HL-60 (cell line): ENCODE data around the gene BCL10.

Experiments used
- POLR2AphosphoS5 ChIP-seq: IDR thresholded peaks from 2 replicates; pipeline ENCODE4 v1.6.1; 2012; ENCODE audit warnings: low read depth
- SPI1 ChIP-seq: IDR thresholded peaks from 2 replicates; pipeline ENCODE4 v1.6.1; 2012; ENCODE audit warnings: low read depth, mild to moderate bottlenecking, borderline replicate concordance
- TF ChIP-seq, protein P1 (sequence below): IDR thresholded peaks from one replicate; pipeline ENCODE4 v1.5.1; 2011; ENCODE audit warnings: low read length, control low read depth, inconsistent platforms; ENCODE audit not compliant: insufficient read depth
- TF ChIP-seq, protein P2 (sequence below): IDR thresholded peaks from 2 replicates; pipeline ENCODE4 v1.6.1; 2012; ENCODE audit warnings: low read depth; ENCODE audit not compliant: insufficient replicate concordance

DNA sequence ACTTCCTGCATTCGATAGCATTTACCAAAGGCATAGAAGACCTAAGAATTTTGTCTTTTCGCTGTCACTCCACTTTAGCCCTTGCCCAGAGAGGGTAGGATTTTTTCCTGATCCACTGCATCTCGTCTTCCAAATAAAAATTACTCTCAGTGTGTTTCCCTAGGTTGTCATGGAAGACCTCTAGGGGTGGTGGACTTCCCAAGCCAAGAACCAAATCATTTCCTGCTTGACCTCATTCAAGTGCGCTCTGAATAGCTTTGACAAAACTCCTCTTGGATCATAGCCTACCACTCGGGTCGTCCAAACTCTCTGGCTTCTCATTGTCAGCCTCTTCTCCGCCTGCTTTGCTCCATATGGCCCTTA lies 16.5 kb downstream of the BCL10 start:
- TF ChIP-seq, protein P1, sequence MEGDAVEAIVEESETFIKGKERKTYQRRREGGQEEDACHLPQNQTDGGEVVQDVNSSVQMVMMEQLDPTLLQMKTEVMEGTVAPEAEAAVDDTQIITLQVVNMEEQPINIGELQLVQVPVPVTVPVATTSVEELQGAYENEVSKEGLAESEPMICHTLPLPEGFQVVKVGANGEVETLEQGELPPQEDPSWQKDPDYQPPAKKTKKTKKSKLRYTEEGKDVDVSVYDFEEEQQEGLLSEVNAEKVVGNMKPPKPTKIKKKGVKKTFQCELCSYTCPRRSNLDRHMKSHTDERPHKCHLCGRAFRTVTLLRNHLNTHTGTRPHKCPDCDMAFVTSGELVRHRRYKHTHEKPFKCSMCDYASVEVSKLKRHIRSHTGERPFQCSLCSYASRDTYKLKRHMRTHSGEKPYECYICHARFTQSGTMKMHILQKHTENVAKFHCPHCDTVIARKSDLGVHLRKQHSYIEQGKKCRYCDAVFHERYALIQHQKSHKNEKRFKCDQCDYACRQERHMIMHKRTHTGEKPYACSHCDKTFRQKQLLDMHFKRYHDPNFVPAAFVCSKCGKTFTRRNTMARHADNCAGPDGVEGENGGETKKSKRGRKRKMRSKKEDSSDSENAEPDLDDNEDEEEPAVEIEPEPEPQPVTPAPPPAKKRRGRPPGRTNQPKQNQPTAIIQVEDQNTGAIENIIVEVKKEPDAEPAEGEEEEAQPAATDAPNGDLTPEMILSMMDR = no peak
- no peak for TF ChIP-seq SPI1
- TF ChIP-seq, protein P2, sequence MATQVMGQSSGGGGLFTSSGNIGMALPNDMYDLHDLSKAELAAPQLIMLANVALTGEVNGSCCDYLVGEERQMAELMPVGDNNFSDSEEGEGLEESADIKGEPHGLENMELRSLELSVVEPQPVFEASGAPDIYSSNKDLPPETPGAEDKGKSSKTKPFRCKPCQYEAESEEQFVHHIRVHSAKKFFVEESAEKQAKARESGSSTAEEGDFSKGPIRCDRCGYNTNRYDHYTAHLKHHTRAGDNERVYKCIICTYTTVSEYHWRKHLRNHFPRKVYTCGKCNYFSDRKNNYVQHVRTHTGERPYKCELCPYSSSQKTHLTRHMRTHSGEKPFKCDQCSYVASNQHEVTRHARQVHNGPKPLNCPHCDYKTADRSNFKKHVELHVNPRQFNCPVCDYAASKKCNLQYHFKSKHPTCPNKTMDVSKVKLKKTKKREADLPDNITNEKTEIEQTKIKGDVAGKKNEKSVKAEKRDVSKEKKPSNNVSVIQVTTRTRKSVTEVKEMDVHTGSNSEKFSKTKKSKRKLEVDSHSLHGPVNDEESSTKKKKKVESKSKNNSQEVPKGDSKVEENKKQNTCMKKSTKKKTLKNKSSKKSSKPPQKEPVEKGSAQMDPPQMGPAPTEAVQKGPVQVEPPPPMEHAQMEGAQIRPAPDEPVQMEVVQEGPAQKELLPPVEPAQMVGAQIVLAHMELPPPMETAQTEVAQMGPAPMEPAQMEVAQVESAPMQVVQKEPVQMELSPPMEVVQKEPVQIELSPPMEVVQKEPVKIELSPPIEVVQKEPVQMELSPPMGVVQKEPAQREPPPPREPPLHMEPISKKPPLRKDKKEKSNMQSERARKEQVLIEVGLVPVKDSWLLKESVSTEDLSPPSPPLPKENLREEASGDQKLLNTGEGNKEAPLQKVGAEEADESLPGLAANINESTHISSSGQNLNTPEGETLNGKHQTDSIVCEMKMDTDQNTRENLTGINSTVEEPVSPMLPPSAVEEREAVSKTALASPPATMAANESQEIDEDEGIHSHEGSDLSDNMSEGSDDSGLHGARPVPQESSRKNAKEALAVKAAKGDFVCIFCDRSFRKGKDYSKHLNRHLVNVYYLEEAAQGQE = no peak
- TF ChIP-seq POLR2AphosphoS5 = no peak
